Coronary artery (tissue), 2 donors: ENCODE data around the gene GMDS.

ENCODE experiments used
- DNase-seq: peaks from one replicate; pipeline ENCODE4 v3.0.0-alpha.2; 2017; ENCODE audit warnings: low spot score
- H3K27ac ChIP-seq, 2 donors: fragments of 200-600 bp; sonication (generic); one replicate each; pipeline ENCODE4 v1.5.1; 2016 to 2019
- H3K4me3 ChIP-seq: fragments of 200-600 bp; sonication (generic); 2 replicates; pipeline ENCODE4 v1.5.1; 2016; ENCODE audit warnings: mild to moderate bottlenecking, moderate library complexity
- CTCF ChIP-seq: fragments of 200-600 bp; sonication (generic); IDR thresholded peaks from one replicate; pipeline ENCODE4 v1.5.1; 2019; ENCODE audit warnings: antibody characterized with exemption

Gene GMDS

GRCh38 chr6:1825277-1825676 is 420.1 kb downstream of the GMDS start:
- Histone ChIP-seq H3K27ac (no peak overlapping the region), H3K4me3 (no peak overlapping the region)
- TF ChIP-seq CTCF: no peak
- no peak for DNase-seq

- TF ChIP-seq CTCF: no peak
- H3K4me3 ChIP-seq: peak overlapping the region; percentile 58
- no peak for DNase-seq
- H3K27ac ChIP-seq: peak overlapping the region; percentile 59 to 74
Observed at GRCh38 chr6:1821513-1822183, 423.8 kb downstream of the GMDS start.

GRCh38 chr6:1821164-1821512 is 424.3 kb downstream of the GMDS start:
- DNase-seq: no peak
- TF ChIP-seq CTCF: no peak
- Histone ChIP-seq H3K4me3 (peak overlapping the region; percentile 58), H3K27ac (peak overlapping the region; percentile 59 to 74)

GRCh38 chr6:1820714-1821113 is 424.7 kb downstream of the GMDS start:
- TF ChIP-seq CTCF: no peak
- no peak for DNase-seq
- H3K27ac ChIP-seq: peak overlapping the region; percentile 59 to 74
- H3K4me3 ChIP-seq: peak overlapping the region; percentile 58

GRCh38 chr6:1820165-1820564 is 425.2 kb downstream of the GMDS start:
- Histone ChIP-seq H3K4me3 (no peak overlapping the region), H3K27ac (peak overlapping the region in 1 of 2 donors; percentile 74)
- TF ChIP-seq CTCF: no peak
- DNase-seq: no peak

GRCh38 chr6:1819007-1819406 is 426.4 kb downstream of the GMDS start:
- no peak for TF ChIP-seq CTCF
- H3K27ac ChIP-seq: no peak overlapping the region
- DNase-seq: no peak
- no peak overlapping the region for H3K4me3 ChIP-seq

- H3K27ac ChIP-seq: no peak overlapping the region
- no peak for DNase-seq
- no peak for TF ChIP-seq CTCF
- no peak overlapping the region for H3K4me3 ChIP-seq
Observed at GRCh38 chr6:1817033-1817761, 428.2 kb downstream of the GMDS start.
